Activated effector memory CD4-positive, alpha-beta T cell treated with Interleukin-2 at 50 U/mL for 16 hours (primary cell): ENCODE data around the gene B3GNT7.
"Not testable (repeated sequence)": the region's sequence is repeated elsewhere in the genome, so short reads cannot be mapped to it uniquely, and the experiment has no call there.

Experiments used
- DNase-seq: peaks from one replicate; pipeline ENCODE4 v3.0.0-alpha.2; 2020

The B3GNT7 gene

DNA sequence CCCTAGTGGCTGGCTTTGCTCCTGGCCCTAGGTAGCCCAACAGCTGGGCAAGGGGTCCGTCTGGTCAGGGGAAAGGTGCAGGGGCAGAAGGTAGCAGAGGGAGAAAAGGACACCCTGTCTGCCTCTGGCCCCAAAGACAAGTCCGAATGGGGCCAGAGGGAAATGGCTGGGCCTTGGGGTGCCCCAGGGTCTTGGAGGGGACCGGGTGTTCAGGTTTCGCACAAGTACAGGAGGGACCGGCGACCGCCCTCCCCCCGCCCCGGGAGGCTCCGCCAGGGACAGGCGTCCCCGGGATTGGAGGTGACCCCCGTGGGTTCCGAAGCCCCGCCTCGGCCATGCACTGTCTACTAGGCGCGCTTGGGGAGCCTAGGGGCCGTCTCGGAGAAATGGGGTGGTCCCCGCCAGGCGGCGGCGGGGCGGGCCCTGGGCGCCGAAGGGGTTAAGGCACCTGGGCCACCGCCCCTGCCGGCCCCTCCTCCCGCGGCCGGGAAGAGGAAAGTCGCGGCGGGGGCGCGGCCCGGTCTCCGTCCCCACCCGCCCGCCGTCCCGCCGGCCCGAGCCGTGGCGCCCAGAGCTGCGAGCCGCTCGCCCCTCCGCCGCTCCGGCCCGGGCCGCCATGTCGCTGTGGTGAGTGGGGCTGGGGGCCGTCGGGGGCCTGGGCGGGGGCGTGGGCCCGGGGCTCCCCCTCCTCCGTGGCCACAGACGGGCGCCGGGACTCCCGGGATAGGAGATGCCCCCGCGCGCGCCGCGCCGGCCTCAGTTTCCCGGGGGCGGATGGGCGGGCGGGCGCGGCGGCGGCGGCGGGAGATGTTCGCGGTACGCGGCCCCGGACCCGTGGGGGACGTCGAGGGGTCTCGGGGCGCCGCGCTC, at the start of gene B3GNT7:
Gene B3GNT7, plus strand, starts transcription at position 523 of the 870 bp plus-strand sequence. Its CDS starts 94 bp downstream, at position 617.
- DNase-seq, result no peak

DNA sequence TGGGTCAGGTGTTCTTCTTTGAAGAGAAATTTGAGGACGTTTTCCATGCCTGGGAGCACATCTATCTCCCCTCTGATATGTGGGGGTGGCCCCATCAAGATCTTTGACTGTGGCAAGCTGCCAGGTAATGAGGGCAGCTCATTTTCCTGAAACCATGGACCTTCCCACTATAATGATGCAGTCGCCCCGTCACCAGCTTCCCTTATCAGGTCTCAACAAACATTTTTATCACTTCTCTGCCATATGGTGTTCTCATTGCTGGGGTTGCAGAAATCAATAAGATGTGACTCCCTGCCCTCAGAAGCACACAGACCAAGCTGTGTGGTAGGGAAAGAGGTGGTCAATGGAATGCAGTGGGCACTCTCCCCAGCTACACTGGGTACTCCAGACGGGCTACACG, 48.4 kb upstream of the B3GNT7 start:
- no peak for DNase-seq

- DNase-seq, result no peak
Observed at GRCh38 chr2:231347638-231348037, 47.9 kb upstream of the B3GNT7 start.

DNA sequence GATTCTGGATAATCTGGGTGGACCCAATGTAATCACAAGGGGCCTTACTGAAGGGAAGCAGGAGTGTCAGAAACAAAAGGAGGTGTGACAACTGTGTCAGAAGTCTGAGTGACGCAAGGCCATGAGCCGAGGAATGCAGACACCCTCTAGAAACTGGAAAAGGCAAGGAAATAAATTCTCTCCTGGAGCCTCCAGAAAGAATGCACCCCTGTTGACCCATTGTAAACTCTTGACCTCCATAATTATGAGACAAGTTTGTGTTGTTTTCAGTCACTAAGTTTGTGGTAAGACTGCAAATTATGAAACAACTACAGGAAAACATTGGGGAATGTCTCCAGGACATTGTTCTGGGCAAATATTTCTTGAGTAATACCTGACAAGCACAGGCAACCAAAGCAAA, 47.3 kb upstream of the B3GNT7 start:
- DNase-seq, result no peak

- no peak for DNase-seq
Observed at GRCh38 chr2:231348704-231349373, 46.7 kb upstream of the B3GNT7 start.

GRCh38 chr2:231349374-231349735, 46.2 kb upstream of the B3GNT7 start:
- DNase-seq, result not testable (repeated sequence)

- DNase-seq, result no peak
Observed at GRCh38 chr2:231351648-231352047, 43.9 kb upstream of the B3GNT7 start.

- no peak for DNase-seq
Observed at GRCh38 chr2:231353469-231353868, 42.0 kb upstream of the B3GNT7 start.

DNA sequence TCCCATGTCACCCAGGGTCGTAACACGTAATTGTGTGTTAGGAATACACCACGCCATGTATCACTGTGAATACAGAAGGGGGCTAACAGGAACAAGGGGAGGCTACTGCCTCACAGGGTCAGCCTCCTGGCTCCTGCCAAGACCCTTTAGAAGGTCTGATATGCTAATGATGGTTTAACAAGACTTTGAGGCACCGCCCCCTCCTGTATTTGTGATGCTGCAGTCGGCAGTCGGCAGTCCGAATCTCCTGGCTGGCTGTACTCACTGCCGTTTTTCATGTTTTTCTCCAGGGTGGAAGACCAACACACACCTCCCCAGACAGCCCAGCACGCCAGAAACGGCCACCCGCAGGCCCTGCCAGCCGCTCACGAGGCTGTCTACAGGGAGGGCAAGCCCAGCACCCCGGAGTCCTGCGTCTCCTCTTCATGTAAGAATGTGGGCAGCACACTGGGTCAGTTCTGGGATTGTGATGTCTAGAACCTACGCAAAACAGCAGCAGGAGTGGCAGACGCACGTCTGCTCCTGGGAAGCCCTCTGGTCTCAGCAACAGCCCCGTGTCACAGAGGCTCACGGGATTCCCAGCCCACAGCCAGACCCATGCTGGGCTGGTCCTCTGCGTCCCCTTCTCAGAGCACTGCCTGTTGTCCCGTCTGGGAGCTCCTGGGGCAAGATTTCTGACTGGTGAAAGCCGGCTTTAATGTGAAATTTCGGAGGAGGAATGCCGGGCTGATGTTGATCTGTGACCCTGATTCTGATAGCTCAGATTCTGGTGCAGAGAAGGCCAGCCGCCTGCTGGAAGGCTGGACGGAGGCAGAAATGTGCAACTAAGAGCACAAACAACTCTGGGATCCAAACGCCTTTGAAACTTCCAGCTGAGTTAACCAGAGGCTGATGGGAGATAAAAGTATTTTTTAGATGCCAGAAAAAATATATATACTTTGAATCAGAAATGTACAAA, 39.7 kb upstream of the B3GNT7 start:
- no peak for DNase-seq

- no peak for DNase-seq
Observed at GRCh38 chr2:231356466-231356844, 39.1 kb upstream of the B3GNT7 start.

- DNase-seq, result no peak
Observed at GRCh38 chr2:231357048-231357447, 38.5 kb upstream of the B3GNT7 start.

GRCh38 chr2:231357931-231358330, 37.6 kb upstream of the B3GNT7 start:
- no peak for DNase-seq

- no peak for DNase-seq
Observed at GRCh38 chr2:231359441-231359840, 36.1 kb upstream of the B3GNT7 start.

DNA sequence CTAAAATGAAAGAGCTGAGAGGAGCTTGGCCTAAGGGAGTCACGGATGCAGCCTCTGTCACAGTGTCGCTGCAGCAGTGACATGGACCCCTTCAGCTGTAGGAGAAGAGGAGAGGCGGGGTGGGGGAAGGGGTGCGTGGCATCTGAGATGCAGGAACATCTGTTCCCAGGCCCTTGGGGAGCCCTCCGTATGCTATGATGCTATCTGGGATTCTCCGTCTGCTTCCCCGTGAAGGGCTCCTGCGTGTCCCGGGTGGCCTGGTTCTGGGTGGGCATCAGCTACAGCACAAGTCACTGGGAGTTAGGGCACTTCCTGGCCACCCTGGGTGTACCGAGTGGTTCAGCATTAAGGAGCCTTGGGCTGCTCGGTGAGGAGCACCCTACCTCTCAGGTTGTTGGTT, 35.6 kb upstream of the B3GNT7 start:
- DNase-seq, result no peak

DNA sequence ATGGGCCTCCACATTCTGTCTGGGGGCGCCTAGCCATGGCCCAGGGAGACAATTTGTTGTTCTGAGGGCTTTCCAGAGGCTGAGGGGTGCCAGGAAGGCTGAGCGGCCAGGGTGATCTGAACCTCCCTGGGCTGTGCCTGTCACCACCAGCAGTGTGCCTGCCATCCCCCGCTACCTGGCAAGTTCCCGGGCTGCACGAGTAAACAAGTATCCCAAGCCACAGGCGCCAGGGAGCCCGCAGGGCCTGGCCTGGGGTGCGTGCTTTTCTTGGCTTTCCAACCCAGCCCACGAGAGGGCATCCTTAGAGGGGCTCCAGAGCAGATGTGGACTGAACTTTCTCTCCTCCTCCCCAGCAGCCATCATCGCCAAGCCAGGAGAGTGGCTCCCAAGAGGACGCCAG, 35.1 kb upstream of the B3GNT7 start:
- DNase-seq, result no peak

GRCh38 chr2:231360881-231361371, 34.6 kb upstream of the B3GNT7 start:
- DNase-seq, result no peak

GRCh38 chr2:231361701-231362554, 33.6 kb upstream of the B3GNT7 start:
- DNase-seq, result no peak

DNA sequence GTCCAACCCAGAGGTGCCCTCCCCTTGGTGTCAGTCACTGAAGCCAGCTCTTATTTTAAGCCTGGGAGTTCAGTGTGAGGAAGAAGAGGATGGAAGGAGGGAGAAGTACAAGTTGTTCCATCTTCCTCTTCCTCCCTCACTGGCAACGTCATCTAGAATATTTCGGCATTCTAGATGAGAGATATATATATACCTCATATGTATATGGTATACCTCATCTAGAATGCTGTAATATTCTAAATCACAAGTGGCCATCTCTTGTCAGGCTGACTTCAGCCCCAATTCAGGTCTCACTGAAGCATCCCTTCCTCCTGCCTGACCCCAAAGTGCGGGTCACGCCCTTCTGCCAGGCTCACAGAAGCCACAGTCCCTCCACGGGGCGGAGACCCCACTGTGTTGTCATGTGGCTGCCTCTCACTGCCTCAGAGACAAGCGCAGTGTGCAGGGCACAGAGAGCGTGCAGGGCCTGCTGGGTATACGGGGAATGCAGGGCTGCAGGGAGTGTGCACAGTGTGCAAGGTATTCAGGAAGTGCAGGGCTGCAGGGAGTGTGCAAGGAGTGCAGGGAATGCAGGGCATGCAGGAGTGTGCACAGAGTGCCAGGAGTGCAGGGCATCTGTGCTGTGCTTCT, 32.8 kb upstream of the B3GNT7 start:
- DNase-seq, result no peak

GRCh38 chr2:231364061-231364460, 31.4 kb upstream of the B3GNT7 start:
- DNase-seq, result no peak

DNA sequence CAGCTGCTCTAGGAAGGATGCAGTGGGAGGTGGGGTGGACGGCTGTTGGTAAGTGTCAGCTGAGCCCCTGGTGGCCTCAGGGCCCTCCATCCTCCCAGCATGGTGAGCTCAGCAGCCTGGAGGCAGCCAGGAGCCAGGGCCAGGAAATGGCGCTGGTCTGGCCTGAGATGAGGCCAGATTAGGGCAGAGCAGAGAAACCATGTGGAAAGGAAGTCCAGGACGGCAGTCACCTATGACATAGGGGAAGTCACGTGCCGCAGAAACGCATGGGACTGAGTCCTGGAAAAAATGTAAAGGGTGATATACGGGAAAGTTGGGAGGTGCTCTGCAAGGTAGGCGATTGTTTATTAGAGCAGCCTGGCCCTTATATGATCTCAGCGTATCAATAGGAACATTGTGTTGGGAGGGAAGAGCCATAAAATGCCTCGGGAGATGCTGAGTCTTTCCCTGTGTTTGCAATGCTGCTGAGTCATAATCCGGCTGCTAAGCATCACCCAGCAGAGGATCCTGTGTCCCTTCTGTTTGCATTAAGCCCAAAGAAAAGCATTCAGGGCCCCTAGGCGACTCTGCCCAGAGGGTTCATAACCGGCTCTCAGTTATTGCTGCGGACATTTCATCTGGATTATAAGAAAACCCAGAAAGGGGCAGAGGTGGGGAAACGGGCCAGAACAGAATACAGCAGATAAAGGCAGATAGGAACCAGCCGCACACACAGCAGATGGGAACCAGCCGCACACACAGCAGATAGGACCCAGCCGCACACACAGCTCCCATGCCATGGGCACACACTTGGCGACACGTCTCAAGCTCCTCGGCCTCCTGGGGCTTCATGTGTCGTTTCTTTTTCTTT, 30.3 kb upstream of the B3GNT7 start:
- no peak for DNase-seq

DNA sequence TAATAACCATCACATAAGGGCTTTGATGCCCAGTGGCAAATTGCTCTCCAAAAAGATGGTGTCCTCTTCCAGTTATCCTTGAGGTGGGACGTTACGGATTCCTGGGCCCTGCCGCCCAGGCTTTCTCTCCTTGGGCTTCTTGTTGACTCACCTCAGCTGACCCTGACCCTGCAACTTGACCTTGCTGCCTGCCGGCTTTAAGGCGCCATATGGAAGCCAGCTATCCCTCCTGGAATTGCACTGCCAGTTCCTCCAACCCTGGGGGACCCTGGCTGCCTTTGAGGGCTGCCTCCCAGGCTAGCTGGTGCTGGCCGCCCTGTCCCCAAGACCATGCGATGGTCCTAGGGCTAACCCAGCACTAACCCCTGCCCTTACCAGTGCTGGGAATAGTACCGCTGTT, 28.3 kb upstream of the B3GNT7 start:
- no peak for DNase-seq
